OCI-LY7 (cell line): Measurements from ENCODE around the gene ATP5F1D. TPM values are rescaled to one million over a fixed set of nuclear protein-coding genes. Genes with fewer than 3 reads are reported as not detected.

Source experiments
- BruUV-seq: library from RNA; stranded (reverse); fragments of 400-500 nt; replicated peaks from 2 replicates; lab custom pipeline; 2021; lab: Mats Ljungman, UMichigan
- CTCF ChIA-PET: fragments of 300-600 bp; sonication (Branson Sonifier 250); formaldehyde crosslinking; loops from one replicate; lab custom pipeline; 2022; ENCODE audit warnings: antibody characterized with exemption; ENCODE audit not compliant: unreplicated experiment; lab: Charles Lee
- POLR2A ChIA-PET: fragments of 300-600 bp; sonication (Branson Sonifier 250); formaldehyde crosslinking; loops from one replicate; lab custom pipeline; 2022; ENCODE audit warnings: antibody characterized with exemption; lab: Charles Lee
- DNase-seq: peaks from one replicate; pipeline ENCODE4 v3.0.0-alpha.2; 2015; ENCODE audit warnings: low spot score
- H2AFZ ChIP-seq: fragments of 200-600 bp; sonication (generic), shearing (Covaris generic); 2 replicates; pipeline ENCODE4 v1.6.1; 2014; ENCODE audit warnings: mild to moderate bottlenecking, antibody characterized with exemption, low read length, moderate library complexity
- H3K27ac ChIP-seq: fragments of 200-600 bp; sonication (generic); 2 replicates; pipeline ENCODE4 v1.5.1; 2014; ENCODE audit warnings: mixed run types, low read depth, mild to moderate bottlenecking, moderate library complexity, low read length, inconsistent platforms; ENCODE audit not compliant: poor library complexity, severe bottlenecking
- H3K36me3 ChIP-seq: fragments of 200-600 bp; sonication (generic); 2 replicates; pipeline ENCODE4 v1.6.1; 2014; ENCODE audit warnings: mild to moderate bottlenecking, antibody characterized with exemption, low read length, moderate library complexity, mixed read lengths; ENCODE audit not compliant: insufficient read depth
- H3K4me1 ChIP-seq: fragments of 200-600 bp; sonication (generic); 2 replicates; pipeline ENCODE4 v1.5.1; 2014; ENCODE audit warnings: mild to moderate bottlenecking, low read length; ENCODE audit not compliant: insufficient read depth, poor library complexity, severe bottlenecking
- H3K4me2 ChIP-seq: fragments of 200-600 bp; sonication (generic); 2 replicates; pipeline ENCODE4 v1.6.1; 2014; ENCODE audit warnings: mild to moderate bottlenecking, low read length
- H3K4me3 ChIP-seq: fragments of 200-600 bp; sonication (generic); 2 replicates; pipeline ENCODE4 v1.5.1; 2014; ENCODE audit warnings: mild to moderate bottlenecking, low read depth, low read length; ENCODE audit not compliant: poor library complexity, severe bottlenecking
- H3K79me2 ChIP-seq: fragments of 200-600 bp; sonication (generic); 2 replicates; pipeline ENCODE4 v1.6.1; 2016; ENCODE audit warnings: low read depth, mild to moderate bottlenecking, low read length, moderate library complexity, mixed read lengths; ENCODE audit not compliant: insufficient read depth
- H3K9me2 ChIP-seq: fragments of 200-600 bp; sonication (generic); 2 replicates; pipeline ENCODE4 v1.6.1; 2016; ENCODE audit warnings: mild to moderate bottlenecking, low read length, mixed read lengths; ENCODE audit not compliant: insufficient read depth
- H3K9me3 ChIP-seq: fragments of 200-600 bp; sonication (generic); 2 replicates; pipeline ENCODE4 v1.6.1; 2014; ENCODE audit warnings: mild to moderate bottlenecking, mixed run types, low read length, mixed read lengths
- H4K20me1 ChIP-seq: fragments of 200-600 bp; sonication (generic); 2 replicates; pipeline ENCODE4 v1.6.1; 2014; ENCODE audit warnings: mild to moderate bottlenecking, antibody characterized with exemption, low read length, moderate library complexity, mixed read lengths; ENCODE audit not compliant: insufficient read depth
- CTCF ChIP-seq: fragments of 200-600 bp; sonication (generic); conservative IDR thresholded peaks from 2 replicates; pipeline ENCODE4 v1.5.1; 2014; ENCODE audit warnings: mild to moderate bottlenecking, antibody characterized with exemption, low read length, moderate library complexity, mixed read lengths
- EZH2phosphoT487 ChIP-seq: fragments of 200-600 bp; sonication (generic); IDR thresholded peaks from 2 replicates; pipeline ENCODE4 v1.6.1; 2018; ENCODE audit warnings: low read depth, borderline replicate concordance, mild to moderate bottlenecking, mixed run types, antibody characterized with exemption, low read length, moderate library complexity, mixed read lengths
- intact Hi-C: fragments of 100-400 bp; cut with micrococcal nuclease; formaldehyde crosslinking; loops from one replicate; pipeline ENCODE4 v1.10.0; 2022; ENCODE audit not compliant: unreplicated experiment
- total RNA-seq, 2 experiments: library from RNA; depleted of rRNA in 1 of 2; stranded (reverse); fragments of >200 nt in 1 of 2; shearing (Covaris generic) in 1 of 2; gene quantifications; 2 replicates each; pipeline ENCODE4 v1.2.3, GENCODE V29; 2014 to 2022

ATP5F1D gene
- total RNA-seq, 2 experiments from 2014 or later, result 51.8 to 266 TPM

- Histone ChIP-seq H3K27ac (no peak overlapping the region), H3K79me2 (peaks cover 17% of the 10 kb centered on the region; the same call in 1 of the 2 replicates), H3K4me3 (no peak overlapping the region), H3K4me1 (peaks cover 11% of the 10 kb centered on the region), H4K20me1 (no peaks in the 10 kb centered on the region), H3K36me3 (peaks cover 50% of the 10 kb centered on the region), H3K9me2 (no peaks in the 10 kb centered on the region), H3K4me2 (no peak overlapping the region), H2AFZ (no peak overlapping the region), H3K9me3 (no peaks in the 10 kb centered on the region)
- BruUV-seq, result no TSS peak
- ChIA-PET POLR2A (no interaction called here), CTCF (no interaction called here)
- TF ChIP-seq EZH2phosphoT487 (no peak), CTCF (no peak)
- intact Hi-C loops, result no loop called here
- no peak for DNase-seq
Measured at GRCh38 chr19:1280636-1281568, 39.4 kb downstream of the ATP5F1D start.

GRCh38 chr19:1281569-1282287, 40.2 kb downstream of the ATP5F1D start:
- intact Hi-C loops, result no loop called here
- no peak for TF ChIP-seq EZH2phosphoT487
- no peak for TF ChIP-seq CTCF
- Histone ChIP-seq H3K27ac (no peak overlapping the region), H3K9me3 (no peaks in the 10 kb centered on the region), H2AFZ (no peak overlapping the region), H3K79me2 (peaks cover 10% of the 10 kb centered on the region; the same call in 1 of the 2 replicates), H3K9me2 (no peaks in the 10 kb centered on the region), H3K36me3 (peaks cover 43% of the 10 kb centered on the region), H4K20me1 (no peaks in the 10 kb centered on the region), H3K4me1 (peaks cover 7% of the 10 kb centered on the region), H3K4me2 (no peak overlapping the region), H3K4me3 (no peak overlapping the region)
- POLR2A ChIA-PET, result no interaction called here
- BruUV-seq, result no TSS peak
- DNase-seq, result no peak
- CTCF ChIA-PET, result no interaction called here
